ENCODE data around the gene VRK2. TPM values are rescaled to one million over a fixed set of nuclear protein-coding genes. Genes with fewer than 3 reads are reported as not detected.

VRK2 gene
- total RNA-seq, 2 experiments from 2014 or later: 26.0 to 32.8 TPM

- no peak overlapping the region for H3K27ac Mint-ChIP-seq
- no peak overlapping the region for H3K4me3 Mint-ChIP-seq
- peaks cover 6% of the 10 kb centered on the region for H3K36me3 Mint-ChIP-seq (ENCODE audit: low read depth)
- peaks cover 5% of the 10 kb centered on the region for H3K9me3 Mint-ChIP-seq
- peaks cover 15% of the 10 kb centered on the region for H3K4me1 Mint-ChIP-seq
- ChIA-PET CTCF (interaction anchor here (1.2 kb wide), 1 partner anchor 12 kb away, joined by 3 read pairs; no protein-coding TSS in a partner anchor), POLR2A (no interaction called here)
- DNase-seq: no peak
- H3K27me3 Mint-ChIP-seq: no peaks in the 10 kb centered on the region
Observed at GRCh38 chr2:58039170-58039611, 7.4 kb upstream of the VRK2 start.

- Mint-ChIP-seq H3K4me3 (no peak overlapping the region), H3K4me1 (peaks cover 30% of the 10 kb centered on the region), H3K9me3 (peaks cover 5% of the 10 kb centered on the region), H3K36me3 (ENCODE audit: low read depth) (peaks cover 9% of the 10 kb centered on the region), H3K27me3 (no peaks in the 10 kb centered on the region), H3K27ac (no peak overlapping the region)
- DNase-seq: peak; percentile 12
- CTCF ChIA-PET: interaction anchor here (0.7 kb wide), 1 partner anchor 9 kb away, joined by 3 read pairs; no protein-coding TSS in a partner anchor
- POLR2A ChIA-PET: no interaction called here
Observed at GRCh38 chr2:58042486-58042970, 4.1 kb upstream of the VRK2 start.

DNA sequence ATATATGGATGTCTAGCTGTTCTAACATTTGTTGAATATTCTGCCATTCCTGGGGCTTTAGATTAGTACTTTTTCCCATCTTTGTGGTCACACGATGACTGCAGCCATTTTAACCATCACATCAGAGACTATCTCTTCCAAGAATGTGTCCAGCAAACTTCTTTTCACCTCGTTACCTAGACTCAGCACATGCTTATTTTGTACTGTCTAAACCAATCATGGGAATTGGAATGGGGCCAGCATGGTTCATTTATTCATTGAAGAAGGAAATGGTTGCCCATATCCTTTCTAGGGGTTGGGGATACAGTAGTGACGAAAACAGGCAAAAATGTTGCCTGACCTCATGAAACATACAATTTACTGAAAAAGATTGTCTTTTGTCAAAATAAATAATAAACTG, 2.5 kb upstream of the VRK2 start:
- no peaks in the 10 kb centered on the region for H3K27me3 Mint-ChIP-seq
- no peaks in the 10 kb centered on the region for H3K9me3 Mint-ChIP-seq
- peaks cover 44% of the 10 kb centered on the region for H3K4me1 Mint-ChIP-seq
- ChIA-PET CTCF (no interaction called here), POLR2A (no interaction called here)
- no peak for DNase-seq
- H3K27ac Mint-ChIP-seq: no peak overlapping the region
- no peak overlapping the region for H3K4me3 Mint-ChIP-seq
- peaks cover 12% of the 10 kb centered on the region for H3K36me3 Mint-ChIP-seq (ENCODE audit: low read depth)

GRCh38 chr2:58045580-58046334, 849 bp upstream of the VRK2 start:
- no peaks in the 10 kb centered on the region for H3K27me3 Mint-ChIP-seq
- peak overlapping the region; percentile 86 for H3K4me3 Mint-ChIP-seq
- peaks cover 47% of the 10 kb centered on the region for H3K4me1 Mint-ChIP-seq
- no peaks in the 10 kb centered on the region for H3K9me3 Mint-ChIP-seq
- peaks cover 18% of the 10 kb centered on the region for H3K36me3 Mint-ChIP-seq (ENCODE audit: low read depth)
- CTCF ChIA-PET: interaction anchor here (1.0 to 2.1 kb wide), 6 partner anchors 13 to 52 kb away, joined by 3 to 5 read pairs (median 4); no protein-coding TSS in a partner anchor
- no peak for DNase-seq
- POLR2A ChIA-PET: interaction anchor here (0.7 kb wide), 1 partner anchor 18 kb away, joined by 3 read pairs; no protein-coding TSS in a partner anchor
- peak overlapping the region; percentile 96 for H3K27ac Mint-ChIP-seq

GRCh38 chr2:58046335-58046584, 346 bp upstream of the VRK2 start:
- H3K27me3 Mint-ChIP-seq: no peaks in the 10 kb centered on the region
- DNase-seq: no peak
- CTCF ChIA-PET: interaction anchor here (1.1 to 2.1 kb wide), 4 partner anchors 12 to 20 kb away, joined by 3 to 5 read pairs (median 4); no protein-coding TSS in a partner anchor
- no peaks in the 10 kb centered on the region for H3K9me3 Mint-ChIP-seq
- POLR2A ChIA-PET: interaction anchor here (0.7 kb wide), 1 partner anchor 17 kb away, joined by 3 read pairs; no protein-coding TSS in a partner anchor
- peaks cover 47% of the 10 kb centered on the region for H3K4me1 Mint-ChIP-seq
- H3K27ac Mint-ChIP-seq: peak overlapping the region; percentile 96
- peak overlapping the region; percentile 86 for H3K4me3 Mint-ChIP-seq
- peaks cover 18% of the 10 kb centered on the region for H3K36me3 Mint-ChIP-seq (ENCODE audit: low read depth)

- peak overlapping the region; percentile 86 for H3K4me3 Mint-ChIP-seq
- no peaks in the 10 kb centered on the region for H3K27me3 Mint-ChIP-seq
- peaks cover 50% of the 10 kb centered on the region for H3K4me1 Mint-ChIP-seq
- H3K9me3 Mint-ChIP-seq: no peaks in the 10 kb centered on the region
- CTCF ChIA-PET: no interaction called here
- DNase-seq: no peak
- POLR2A ChIA-PET: no interaction called here
- peaks cover 26% of the 10 kb centered on the region for H3K36me3 Mint-ChIP-seq (ENCODE audit: low read depth)
- peak overlapping the region; percentile 96 for H3K27ac Mint-ChIP-seq
Observed at GRCh38 chr2:58047373-58047935, 848 bp downstream of the VRK2 start.

DNA sequence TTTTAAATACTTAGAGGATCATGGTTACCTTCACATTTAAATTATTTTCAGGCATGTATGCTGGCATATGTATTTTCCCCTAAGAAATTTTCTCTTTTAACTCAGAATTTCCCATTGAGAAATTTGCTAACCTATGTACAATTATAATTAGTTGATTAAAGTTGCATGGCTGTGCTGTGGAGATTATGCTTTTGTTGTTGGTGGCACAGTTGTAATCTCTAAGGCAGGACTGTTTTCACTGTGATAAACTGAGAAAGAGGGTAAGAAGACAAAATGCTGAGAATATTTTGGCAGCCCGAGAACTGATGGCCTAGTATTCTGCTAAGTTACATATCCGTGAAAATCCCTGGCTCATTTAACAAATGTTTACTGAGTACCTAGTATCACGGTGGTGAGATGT, 1.4 kb downstream of the VRK2 start:
- H3K27ac Mint-ChIP-seq: peak overlapping the region; percentile 64
- H3K27me3 Mint-ChIP-seq: no peaks in the 10 kb centered on the region
- H3K4me3 Mint-ChIP-seq: peak overlapping the region; percentile 86
- no peaks in the 10 kb centered on the region for H3K9me3 Mint-ChIP-seq
- H3K4me1 Mint-ChIP-seq: peaks cover 46% of the 10 kb centered on the region
- peaks cover 30% of the 10 kb centered on the region for H3K36me3 Mint-ChIP-seq (ENCODE audit: low read depth)
- DNase-seq: no peak
- CTCF ChIA-PET: no interaction called here
- POLR2A ChIA-PET: no interaction called here

- Mint-ChIP-seq H3K36me3 (ENCODE audit: low read depth) (peaks cover 43% of the 10 kb centered on the region), H3K4me1 (peaks cover 33% of the 10 kb centered on the region), H3K9me3 (no peaks in the 10 kb centered on the region), H3K27ac (no peak overlapping the region), H3K27me3 (no peaks in the 10 kb centered on the region), H3K4me3 (no peak overlapping the region)
- CTCF ChIA-PET: interaction anchor here (0.6 to 1.3 kb wide), 2 partner anchors 12 to 141 kb away, joined by 3 to 4 read pairs; no protein-coding TSS in a partner anchor
- DNase-seq: no peak
- POLR2A ChIA-PET: no interaction called here
Observed at GRCh38 chr2:58051445-58051844, 4.8 kb downstream of the VRK2 start.

- H3K36me3 Mint-ChIP-seq (ENCODE audit: low read depth): peaks cover 51% of the 10 kb centered on the region
- no peak for DNase-seq
- peaks cover 27% of the 10 kb centered on the region for H3K4me1 Mint-ChIP-seq
- POLR2A ChIA-PET: no interaction called here
- no peak overlapping the region for H3K27ac Mint-ChIP-seq
- H3K27me3 Mint-ChIP-seq: no peaks in the 10 kb centered on the region
- H3K4me3 Mint-ChIP-seq: no peak overlapping the region
- CTCF ChIA-PET: interaction anchor here (1.5 kb wide), 1 partner anchor 9 kb away, joined by 4 read pairs; no protein-coding TSS in a partner anchor
- H3K9me3 Mint-ChIP-seq: no peaks in the 10 kb centered on the region
Observed at GRCh38 chr2:58052978-58053377, 6.4 kb downstream of the VRK2 start.

DNA sequence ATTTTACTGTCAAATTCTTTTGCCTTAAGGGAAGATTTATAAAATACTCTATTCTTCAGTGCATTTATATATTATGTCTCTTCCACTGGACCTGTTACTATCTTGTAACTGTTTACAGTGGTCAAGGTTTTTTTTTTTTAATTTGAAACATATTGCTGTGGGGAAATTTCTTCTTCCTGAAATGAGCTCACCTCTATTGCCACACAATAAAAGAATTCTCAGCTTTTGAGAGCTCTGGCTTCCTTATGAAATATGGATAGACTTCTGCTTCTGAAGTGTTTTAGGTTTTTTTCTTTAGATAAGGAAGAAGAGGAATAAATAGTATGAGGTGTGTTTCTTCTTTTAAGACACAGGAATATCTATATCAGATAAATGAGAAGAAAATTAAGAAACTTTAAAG, 7.7 kb downstream of the VRK2 start:
- CTCF ChIA-PET: no interaction called here
- Mint-ChIP-seq H3K4me3 (no peak overlapping the region), H3K36me3 (ENCODE audit: low read depth) (peaks cover 51% of the 10 kb centered on the region), H3K27me3 (no peaks in the 10 kb centered on the region), H3K4me1 (peaks cover 14% of the 10 kb centered on the region), H3K9me3 (no peaks in the 10 kb centered on the region), H3K27ac (no peak overlapping the region)
- no peak for DNase-seq
- POLR2A ChIA-PET: no interaction called here

DNA sequence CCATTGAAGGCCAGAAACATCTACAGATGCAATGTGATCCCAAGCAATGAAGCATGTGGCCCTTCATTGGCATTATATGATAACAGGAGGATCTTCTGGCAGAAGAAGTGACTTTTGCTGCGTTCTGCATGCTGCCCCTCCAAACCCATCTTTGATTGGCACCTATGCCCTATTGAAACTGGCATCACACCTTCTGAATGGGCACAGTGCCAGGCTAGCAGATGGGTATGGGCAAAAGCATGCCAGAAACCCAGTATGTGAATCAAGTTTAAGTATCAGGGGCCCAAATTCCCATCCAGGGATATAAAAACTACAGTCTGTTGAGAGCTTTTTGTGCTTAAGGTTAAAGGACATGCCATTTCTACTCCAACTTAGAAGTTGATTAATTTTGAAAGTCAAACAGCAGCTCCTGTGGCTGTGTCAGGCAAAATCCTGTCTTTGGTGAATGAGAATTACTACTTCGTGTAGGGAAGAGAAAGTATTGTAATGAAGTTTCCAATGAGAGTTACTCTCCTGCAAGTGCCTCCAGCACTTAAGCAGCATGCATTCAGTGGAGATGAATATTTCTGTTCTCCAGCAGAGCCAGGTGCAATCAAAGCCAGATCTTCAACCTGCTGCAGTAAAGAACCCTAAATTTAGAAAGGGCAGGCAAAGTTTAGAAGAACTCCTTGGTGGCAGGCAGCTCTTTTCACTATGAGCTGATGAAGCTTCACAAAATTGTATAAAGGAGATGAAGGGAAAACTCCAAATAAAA, 8.6 kb downstream of the VRK2 start:
- DNase-seq: no peak
- Mint-ChIP-seq H3K27me3 (no peaks in the 10 kb centered on the region), H3K4me1 (peaks cover 9% of the 10 kb centered on the region), H3K9me3 (no peaks in the 10 kb centered on the region), H3K27ac (no peak overlapping the region), H3K4me3 (no peak overlapping the region), H3K36me3 (ENCODE audit: low read depth) (peaks cover 49% of the 10 kb centered on the region)
- ChIA-PET POLR2A (no interaction called here), CTCF (no interaction called here)

DNA sequence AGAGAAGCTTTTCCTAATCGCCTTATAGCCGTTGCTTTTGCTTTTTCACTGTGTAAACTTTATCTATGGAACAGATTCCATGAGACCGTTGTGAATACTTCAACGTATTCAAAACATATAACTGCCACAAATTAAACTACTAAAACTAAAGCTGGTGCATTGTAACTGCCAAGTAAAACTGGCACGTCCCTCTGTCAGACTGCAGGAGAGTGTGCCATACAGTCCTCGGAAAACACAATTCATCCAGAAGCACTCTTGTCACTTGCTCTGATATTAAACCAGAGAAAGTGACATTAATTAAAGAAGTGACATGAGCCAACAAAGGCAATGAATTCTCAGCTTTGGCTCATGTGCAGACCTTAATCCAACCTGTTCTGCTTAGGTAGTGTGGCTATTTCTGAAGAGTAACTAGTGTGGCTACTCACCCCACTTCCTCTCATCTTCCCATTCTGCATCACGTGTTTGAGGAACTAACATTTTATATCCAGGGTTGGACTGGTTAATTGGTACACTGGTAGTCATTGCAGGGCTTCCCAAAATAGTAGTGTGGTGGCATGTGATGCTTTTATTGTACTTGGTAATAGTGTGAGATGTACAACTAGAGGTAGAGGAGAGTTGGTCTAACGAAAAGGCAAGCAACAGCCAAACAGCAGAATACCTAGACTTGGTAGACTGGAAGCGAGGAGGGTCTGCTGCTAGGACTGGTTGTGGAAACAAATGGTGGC, 9.7 kb downstream of the VRK2 start:
- Mint-ChIP-seq H3K4me1 (peaks cover 9% of the 10 kb centered on the region), H3K27me3 (no peaks in the 10 kb centered on the region), H3K4me3 (no peak overlapping the region), H3K36me3 (ENCODE audit: low read depth) (peaks cover 48% of the 10 kb centered on the region), H3K9me3 (no peaks in the 10 kb centered on the region), H3K27ac (no peak overlapping the region)
- DNase-seq: no peak
- ChIA-PET CTCF (no interaction called here), POLR2A (no interaction called here)

Data from activated CD4-positive, alpha-beta T cell treated with anti-CD3 and anti-CD28 coated beads, Interleukin-2, amount 10 ng/mL, durations not matched to agents 7 days and 5 days (primary cell).